COLO668 (cell line): ENCODE measurements around the gene SULT1C2.

Experiments used
- DNase-seq: peaks from one replicate; lab custom pipeline; 2025; ENCODE audit not compliant: unreplicated experiment; lab: John Stamatoyannopoulos, UW

SULT1C2 gene

DNA sequence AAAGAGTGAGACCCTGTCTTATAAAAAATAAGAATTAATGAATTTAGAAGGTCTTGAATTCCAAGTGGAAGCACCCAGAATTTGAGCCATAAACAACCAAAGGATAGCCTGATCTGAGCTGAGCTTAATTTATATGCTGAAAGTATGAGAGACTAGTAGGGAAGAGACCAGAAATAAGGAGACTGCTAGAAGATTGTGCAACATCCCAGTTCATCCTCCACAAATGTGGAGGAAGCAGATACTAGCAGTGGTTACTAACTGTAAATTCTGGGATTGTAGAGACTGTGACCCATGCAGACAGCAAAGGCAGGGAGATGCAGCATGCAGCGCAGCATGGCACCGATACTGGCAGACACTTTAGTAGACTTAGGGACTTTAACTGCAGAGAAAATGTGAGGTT is 1.5 kb upstream of the SULT1C2 start:
- no peak for DNase-seq

DNA sequence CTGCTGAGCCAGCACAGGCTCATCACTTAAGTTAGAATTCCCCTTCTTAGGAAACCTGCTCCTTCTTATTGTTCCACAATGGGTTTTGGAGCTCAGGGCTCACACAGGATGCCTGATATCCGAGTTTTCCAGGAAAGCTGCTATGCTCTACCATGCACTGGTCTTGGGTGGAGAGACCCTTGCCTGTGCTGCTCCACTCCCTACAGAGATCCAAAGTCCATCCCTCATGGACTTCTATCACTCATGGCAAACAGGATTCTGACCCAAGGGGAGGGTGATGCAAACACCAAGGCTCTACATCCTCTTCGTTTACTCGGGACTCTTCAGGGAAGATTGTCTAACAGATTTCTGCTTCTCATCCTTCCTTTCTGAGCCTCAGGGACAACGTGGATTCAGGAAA is 5.2 kb downstream of the SULT1C2 start:
- DNase-seq: no peak

DNA sequence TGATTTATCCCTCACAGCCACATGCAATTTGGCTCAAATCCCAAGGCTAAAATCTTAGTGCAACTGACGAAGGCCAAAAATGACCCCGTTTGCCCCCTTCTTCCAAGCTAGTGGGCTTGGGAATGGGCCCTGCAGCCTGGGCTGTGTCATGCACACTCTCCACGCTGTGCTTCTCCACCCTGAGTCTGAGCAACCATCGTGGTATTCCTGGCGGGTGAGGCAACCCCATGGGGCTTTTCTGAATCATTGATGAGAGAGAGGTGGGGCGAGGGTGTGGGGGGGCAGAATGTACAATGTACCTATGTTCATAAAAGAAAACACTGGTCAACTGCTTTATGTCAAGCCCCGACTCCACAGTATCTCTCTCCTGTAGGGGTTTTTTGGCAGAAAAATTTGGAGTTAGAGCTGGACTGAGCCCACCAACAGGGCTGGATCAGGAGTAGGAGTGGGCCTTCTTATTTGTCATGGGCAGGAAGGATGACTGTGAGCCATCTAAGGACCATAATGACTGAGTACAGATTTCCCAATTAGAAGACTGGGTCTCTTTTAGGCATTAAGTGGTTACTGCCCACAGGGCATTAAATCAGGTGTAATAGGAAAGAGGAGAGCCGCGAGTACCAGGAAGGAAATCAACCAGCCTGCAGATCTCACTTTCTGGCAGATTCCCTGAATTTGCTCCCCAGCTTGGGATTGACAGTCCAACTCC is 8.9 kb downstream of the SULT1C2 start:
- no peak for DNase-seq

DNA sequence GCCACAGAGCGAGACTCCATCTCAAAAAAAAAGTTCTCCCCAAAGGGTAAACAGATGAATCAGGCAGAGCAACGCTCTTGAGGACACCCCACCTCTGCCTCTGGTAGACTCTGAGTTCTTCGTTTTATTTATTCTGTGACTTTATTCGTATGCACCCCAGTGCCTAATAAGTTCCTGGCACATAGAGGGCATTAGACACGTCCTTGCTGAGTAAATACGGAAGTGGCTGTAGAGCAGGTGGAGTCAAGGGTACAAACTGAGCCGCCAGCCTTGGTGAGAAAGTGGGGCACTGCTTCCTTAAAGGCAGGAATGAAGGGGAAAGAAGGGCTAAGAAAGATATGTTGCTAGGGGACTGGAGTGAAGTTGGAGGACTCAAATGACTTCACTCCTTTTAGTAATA is 12.9 kb downstream of the SULT1C2 start:
- DNase-seq: no peak

- no peak for DNase-seq
These were observed 16.3 kb downstream of the SULT1C2 start for GRCh38 chr2:108304975-108305374.

DNA sequence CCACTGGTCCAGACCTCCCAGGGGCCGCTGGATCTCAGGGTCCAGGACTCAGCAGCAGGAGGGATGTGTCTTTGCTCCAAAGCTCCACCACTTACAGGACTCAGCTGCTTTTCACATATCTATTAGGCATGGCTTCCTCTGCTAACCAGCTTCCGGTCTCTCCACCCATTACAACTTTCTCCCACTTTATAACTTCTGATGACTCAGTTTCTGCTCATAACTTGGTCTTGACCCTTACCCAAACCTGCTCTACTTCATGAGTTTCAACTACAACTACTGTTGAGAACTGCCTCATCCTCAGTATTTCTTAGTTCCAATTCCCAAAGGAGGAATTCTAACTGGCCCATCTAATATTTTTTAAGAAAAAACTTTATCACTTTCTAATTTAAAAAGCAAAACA is 17.2 kb downstream of the SULT1C2 start:
- no peak for DNase-seq

DNA sequence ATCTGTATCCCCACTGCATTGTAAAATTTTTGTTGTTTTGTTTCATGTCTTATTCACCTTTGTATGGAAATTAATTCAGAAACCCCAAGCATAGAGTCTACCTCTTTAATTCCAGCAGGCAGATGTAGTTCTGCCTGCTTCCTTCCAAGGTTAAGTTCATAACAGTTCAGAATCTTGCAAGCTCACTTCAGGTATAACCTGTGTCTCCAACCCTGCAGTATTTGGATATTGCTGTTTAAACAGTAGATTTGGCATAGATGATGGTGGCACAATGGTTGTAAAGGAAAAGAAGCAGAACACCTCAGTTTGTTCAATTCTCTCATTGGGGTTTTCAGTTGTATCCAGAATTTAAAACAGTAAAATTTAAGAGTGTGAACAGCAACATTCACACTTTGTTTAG is 21.2 kb downstream of the SULT1C2 start:
- DNase-seq: no peak

DNA sequence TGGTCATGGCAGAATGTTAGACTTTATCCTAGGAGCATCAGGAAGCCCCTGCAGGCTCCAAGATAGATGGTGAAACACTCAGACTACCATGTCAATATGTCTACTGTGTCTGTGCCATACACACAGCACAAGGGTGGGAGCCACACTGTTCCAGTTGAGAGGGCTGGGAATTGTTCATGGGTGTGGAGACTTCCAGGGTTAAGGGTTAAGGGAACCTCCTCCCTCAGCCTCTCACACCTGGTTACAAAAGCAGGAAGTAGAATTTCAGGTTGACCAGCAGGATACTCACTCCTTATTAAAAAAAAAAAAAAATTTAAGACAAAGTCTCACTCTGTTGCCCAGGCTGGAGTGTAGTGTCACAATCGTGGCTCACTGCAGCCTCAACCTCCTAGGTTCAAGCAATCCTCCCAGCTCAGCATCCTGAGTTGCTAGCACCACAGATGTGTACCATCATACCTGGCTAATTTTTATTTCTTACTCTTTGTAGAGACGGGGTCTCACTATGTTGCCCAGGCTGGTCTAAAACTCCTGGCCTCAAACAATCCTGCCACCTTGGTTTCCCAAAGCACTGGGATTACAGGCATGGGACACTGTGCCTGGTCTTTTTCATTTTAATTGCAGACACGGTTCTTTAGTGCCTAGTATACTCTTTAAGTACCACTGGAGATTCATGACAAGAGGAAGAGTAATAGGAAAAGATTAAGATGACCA is 26.0 kb downstream of the SULT1C2 start:
- DNase-seq: no peak

DNA sequence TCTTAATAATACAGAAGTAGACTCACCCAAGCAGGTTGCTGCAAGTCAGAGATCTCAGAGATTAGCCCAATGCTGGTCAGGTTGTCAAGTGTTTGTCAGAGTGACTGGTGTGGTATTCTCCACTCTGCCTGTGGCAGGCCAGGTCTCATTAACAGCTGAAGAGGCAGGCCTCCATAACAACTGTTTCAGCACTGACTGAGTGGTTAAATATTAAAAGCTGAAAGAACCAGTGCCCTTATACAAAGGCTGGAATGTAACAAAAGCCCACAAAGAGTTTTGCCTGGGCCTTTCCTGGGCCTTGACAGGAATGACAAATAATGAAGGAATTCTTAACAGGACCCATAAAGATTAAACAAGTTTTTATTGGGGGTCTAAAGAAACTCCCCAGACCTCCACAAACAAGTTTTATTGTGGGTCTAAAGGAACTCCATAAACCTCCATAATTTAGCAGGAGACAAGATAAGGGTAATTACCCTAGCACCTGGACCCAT is 26.8 kb downstream of the SULT1C2 start:
- peak; percentile 42 for DNase-seq

- DNase-seq: no peak
These were observed 27.3 kb downstream of the SULT1C2 start for GRCh38 chr2:108316033-108316432.

- DNase-seq: no peak
These were observed 28.0 kb downstream of the SULT1C2 start for GRCh38 chr2:108316461-108317258.

DNA sequence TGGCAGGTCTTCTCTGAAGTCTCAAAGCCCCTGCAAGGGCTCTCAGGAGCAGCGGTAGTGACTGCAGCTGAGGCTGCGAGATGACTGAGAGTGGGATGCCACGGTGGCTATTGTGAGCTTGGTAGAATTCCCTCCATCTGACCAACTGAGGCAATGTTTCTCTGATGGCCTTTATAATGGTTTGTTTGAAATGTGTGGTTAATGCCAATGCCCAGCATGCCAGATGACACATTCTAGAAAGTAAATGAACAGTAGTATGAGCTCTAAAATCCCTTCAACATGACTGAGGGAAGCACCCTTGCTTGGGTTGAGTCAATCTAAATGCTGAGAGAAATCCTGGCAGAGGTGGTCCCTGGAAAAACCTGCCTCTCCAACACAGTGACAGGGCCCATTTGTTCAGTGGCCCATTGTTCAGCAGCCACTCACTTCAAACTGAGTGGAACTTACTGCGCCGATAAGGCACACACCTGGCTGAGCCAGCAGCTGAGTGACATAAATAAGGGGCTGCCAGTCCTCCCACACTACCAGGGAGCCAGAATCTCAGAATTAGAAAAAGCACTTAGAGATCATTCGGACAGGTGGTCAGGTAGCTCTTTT is 31.7 kb downstream of the SULT1C2 start:
- DNase-seq: no peak

DNA sequence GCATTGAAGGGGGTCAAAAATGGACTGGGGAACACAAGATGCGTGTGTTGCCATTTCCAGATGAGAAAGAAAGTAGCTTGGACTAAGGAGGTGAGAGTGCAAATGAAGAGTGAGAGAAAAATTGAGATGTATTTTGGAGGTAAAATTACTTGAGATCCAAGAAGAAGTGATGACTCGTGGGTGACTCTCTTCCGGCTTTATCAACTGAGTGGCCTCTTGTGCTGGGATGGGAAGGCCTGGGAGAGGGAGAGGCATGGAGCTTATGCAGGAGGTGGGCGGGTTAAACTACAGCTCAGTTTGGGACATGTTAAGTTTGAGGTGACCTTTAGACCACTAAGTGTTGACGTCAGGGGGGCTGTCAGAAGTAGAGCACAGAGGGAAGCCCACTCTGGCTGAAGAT is 34.9 kb downstream of the SULT1C2 start:
- DNase-seq: no peak

GRCh38 chr2:108324531-108325255 is 36.0 kb downstream of the SULT1C2 start:
- no peak for DNase-seq

- DNase-seq: no peak
These were observed 37.1 kb downstream of the SULT1C2 start for GRCh38 chr2:108325756-108326155.

DNA sequence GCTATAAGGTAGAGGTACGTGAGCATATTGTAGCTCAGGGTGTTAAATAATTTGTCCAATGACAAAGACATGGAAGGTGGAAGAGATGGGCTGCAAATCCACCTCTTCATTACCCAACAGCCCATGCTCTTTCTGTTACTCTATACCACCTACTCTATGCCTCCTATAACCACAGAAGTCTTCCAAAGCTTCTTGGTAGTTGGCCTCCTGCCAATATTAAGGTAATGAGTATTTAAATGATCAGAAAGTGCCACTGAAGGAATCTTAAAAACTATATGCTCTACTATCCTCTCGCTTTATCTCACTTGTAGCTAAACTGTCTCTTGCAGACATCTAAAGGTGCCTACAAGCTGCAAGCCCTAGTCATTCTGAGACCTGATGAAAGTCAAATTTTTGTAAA is 41.1 kb downstream of the SULT1C2 start:
- no peak for DNase-seq

- no peak for DNase-seq
These were observed 42.3 kb downstream of the SULT1C2 start for GRCh38 chr2:108330979-108331378.

GRCh38 chr2:108345951-108346350 is 57.3 kb downstream of the SULT1C2 start:
- no peak for DNase-seq

DNA sequence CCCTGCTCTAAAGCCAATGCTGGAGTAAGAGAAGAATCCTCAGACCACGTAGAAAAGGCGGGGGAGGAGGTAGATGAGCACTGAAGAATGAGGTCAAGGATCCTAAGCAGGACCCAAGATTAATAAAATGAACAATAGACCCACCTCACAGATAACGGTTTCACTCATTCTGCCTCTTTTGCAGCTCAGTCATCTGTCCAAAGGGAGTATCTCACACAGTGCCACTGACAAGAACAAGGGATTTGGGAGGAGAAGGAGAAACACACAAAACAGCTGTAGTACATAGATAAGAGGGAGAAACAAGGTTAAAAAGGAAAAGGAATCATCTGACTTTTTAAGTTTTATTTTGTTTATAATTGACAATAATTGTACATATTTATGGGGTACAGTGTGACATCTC is 58.1 kb downstream of the SULT1C2 start:
- DNase-seq: no peak

- no peak for DNase-seq
These were observed 59.1 kb downstream of the SULT1C2 start for GRCh38 chr2:108347786-108348185.
